Tibial nerve (tissue), 4 donors: ENCODE measurements around the gene LMNB1. TPM values are rescaled to one million over a fixed set of nuclear protein-coding genes. Genes with fewer than 3 reads are reported as not detected.
A peak's percentile ranks its signal among the peaks of the same experiment; 100 is the strongest.
"Not testable (repeated sequence)": the region's sequence is repeated elsewhere in the genome, so short reads cannot be mapped to it uniquely, and the experiment has no call there.

Experiments used
- DNase-seq, 2 donors: peaks; one replicate each; pipeline ENCODE4 v3.0.0-alpha.2; 2019; ENCODE audit warnings: low spot score in 2 of 2
- H3K27ac ChIP-seq, 4 donors: fragments of 200-600 bp; sonication (generic) in 3 of 4; one replicate each; pipeline ENCODE4 v1.5.1; 2017 to 2019; ENCODE audit warnings: mild to moderate bottlenecking in 1 of 4
- H3K27me3 ChIP-seq, 2 donors: fragments of 200-600 bp; sonication (generic) in 1 of 2; one replicate each; pipeline versions ENCODE4 v1.5.1 to v1.6.0; 2017 to 2019
- H3K36me3 ChIP-seq, 3 donors: fragments of 200-600 bp; sonication (generic); one replicate each; pipeline ENCODE4 v1.5.1; 2018 to 2019
- H3K4me1 ChIP-seq, 4 donors: fragments of 200-600 bp; sonication (generic) in 3 of 4; one replicate each; pipeline ENCODE4 v1.5.1; 2017 to 2019
- H3K4me3 ChIP-seq, 4 donors: fragments of 200-600 bp; sonication (generic) in 3 of 4; one replicate each; pipeline ENCODE4 v1.5.1; 2017 to 2019; ENCODE audit warnings: mild to moderate bottlenecking in 1 of 4, moderate library complexity in 1 of 4
- H3K9me3 ChIP-seq, 4 donors: fragments of 200-600 bp; sonication (generic) in 3 of 4; one replicate each; pipeline ENCODE4 v1.5.1; 2017 to 2019
- EP300 ChIP-seq, 2 donors: sonication (generic); formaldehyde crosslinking; IDR thresholded peaks; one replicate each; pipeline ENCODE4 v1.6.1; 2017; ENCODE audit warnings: antibody characterized with exemption in 2 of 2, mild to moderate bottlenecking in 1 of 2
- POLR2A ChIP-seq, 2 donors: fragments of 450-650 bp; IDR thresholded peaks; one replicate each; pipeline ENCODE4 v1.6.1; 2017; ENCODE audit warnings: antibody characterized with exemption in 2 of 2, mild to moderate bottlenecking in 2 of 2, moderate library complexity in 2 of 2
- WGBS, 2 donors: methylation state at CpG; one replicate each; pipeline ENCODE4 v1.1.5; 2018; 5-methylcytosine and 5-hydroxymethylcytosine counted together
- total RNA-seq, 4 donors: library from RNA; depleted of rRNA; stranded (reverse); fragments of >200 nt; gene quantifications; one replicate each; pipeline ENCODE4 v1.1.0, GENCODE V29; 2016
- TF ChIP-seq, protein P1 (sequence below), 5 experiments: fragments of 200-600 bp in 3 of 5; fragments of 450-650 bp in 2 of 5; sonication (generic) in 3 of 5; IDR thresholded peaks; one replicate each; pipeline ENCODE4 v1.5.1; 2016 to 2019; ENCODE audit warnings: antibody characterized with exemption in 5 of 5, mild to moderate bottlenecking in 3 of 5, moderate library complexity in 2 of 5

LMNB1 gene
- total RNA-seq, 4 donors from 2014 or later = 5.2 to 18.9 (median 12.0) TPM

DNA sequence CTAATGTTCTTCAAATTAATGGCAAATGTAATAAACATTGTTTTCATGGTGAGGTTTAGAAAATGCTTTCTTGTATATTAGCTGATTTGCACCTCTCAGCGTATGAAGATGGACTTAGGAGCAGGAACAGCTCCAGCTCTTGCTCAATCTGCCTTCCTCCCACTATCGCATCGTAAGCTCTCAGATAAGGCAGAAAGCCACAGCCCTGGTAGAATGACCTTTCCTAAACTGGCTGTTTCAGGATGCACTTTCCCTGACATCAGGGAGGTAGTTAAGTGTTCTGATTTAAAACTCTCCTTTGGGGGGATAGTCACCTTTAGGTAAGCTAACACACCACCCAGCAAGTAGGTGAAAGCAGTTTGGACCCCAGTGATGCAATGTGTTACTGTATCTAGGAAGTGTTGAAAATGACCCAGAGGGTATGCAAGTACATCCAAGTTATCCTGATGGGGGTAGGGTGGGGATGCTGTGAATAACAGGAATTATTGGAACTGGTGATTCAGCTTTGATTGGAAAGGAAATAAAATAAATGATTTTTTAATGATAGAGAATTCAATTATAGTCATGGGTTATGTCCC lies 72.3 kb downstream of the LMNB1 start:
- peak overlapping the region in 2 of 4 donors; percentile 22 to 84 for H3K27ac ChIP-seq
- peak in 1 of 2 donors; percentile 40 for DNase-seq

DNA sequence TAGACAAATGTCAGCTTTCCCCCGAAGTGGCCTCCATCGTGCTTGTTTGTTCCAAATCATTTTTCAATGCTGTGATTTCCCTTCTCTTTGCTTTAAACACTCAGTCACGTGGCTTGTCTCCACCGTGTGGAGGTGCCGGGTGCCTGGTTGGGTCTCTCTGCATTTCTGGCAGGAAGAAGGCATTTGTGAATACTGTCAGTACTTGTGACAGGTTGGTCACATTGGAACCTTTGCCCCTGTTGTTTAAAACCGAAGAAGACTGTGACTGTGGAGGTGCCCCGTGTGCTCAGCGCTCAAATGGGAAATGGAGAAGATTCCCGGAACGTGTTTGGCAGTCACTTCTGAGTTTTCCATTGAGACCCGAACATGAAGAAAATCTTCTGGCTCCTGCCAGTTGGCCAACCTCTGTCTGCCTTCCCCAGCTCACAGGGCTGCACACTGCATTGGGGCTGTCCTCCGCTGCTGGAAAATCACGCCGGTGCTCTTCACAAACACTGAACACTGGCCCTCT lies 74.6 kb downstream of the LMNB1 start:
- peak in 1 of 2 donors; percentile 45 for DNase-seq
- peak overlapping the region in 3 of 4 donors; percentile 41 to 56 (median 55) for H3K27ac ChIP-seq
- H3K9me3 ChIP-seq = no peaks in the 10 kb centered on the region
- no peaks in the 10 kb centered on the region for H3K27me3 ChIP-seq
- no peaks in the 10 kb centered on the region for H3K36me3 ChIP-seq
- peaks cover 0 to 39% (median 18%) of the 10 kb centered on the region in 4 donors for H3K4me1 ChIP-seq
- WGBS, 2 donors = 77 to 78% methylated on average over 14 of the region's 14 CpGs
- H3K4me3 ChIP-seq = no peak overlapping the region
- TF ChIP-seq, protein P1, sequence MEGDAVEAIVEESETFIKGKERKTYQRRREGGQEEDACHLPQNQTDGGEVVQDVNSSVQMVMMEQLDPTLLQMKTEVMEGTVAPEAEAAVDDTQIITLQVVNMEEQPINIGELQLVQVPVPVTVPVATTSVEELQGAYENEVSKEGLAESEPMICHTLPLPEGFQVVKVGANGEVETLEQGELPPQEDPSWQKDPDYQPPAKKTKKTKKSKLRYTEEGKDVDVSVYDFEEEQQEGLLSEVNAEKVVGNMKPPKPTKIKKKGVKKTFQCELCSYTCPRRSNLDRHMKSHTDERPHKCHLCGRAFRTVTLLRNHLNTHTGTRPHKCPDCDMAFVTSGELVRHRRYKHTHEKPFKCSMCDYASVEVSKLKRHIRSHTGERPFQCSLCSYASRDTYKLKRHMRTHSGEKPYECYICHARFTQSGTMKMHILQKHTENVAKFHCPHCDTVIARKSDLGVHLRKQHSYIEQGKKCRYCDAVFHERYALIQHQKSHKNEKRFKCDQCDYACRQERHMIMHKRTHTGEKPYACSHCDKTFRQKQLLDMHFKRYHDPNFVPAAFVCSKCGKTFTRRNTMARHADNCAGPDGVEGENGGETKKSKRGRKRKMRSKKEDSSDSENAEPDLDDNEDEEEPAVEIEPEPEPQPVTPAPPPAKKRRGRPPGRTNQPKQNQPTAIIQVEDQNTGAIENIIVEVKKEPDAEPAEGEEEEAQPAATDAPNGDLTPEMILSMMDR (IDR thresholded peaks at IDR 0.05) = no peak
- TF ChIP-seq EP300 (IDR thresholded peaks at IDR 0.05) (no peak), POLR2A (IDR thresholded peaks at IDR 0.05) (no peak)

More for the DNA sequence above, 72.3 kb downstream of the LMNB1 start:
- Histone ChIP-seq H3K27me3 (no peaks in the 10 kb centered on the region), H3K36me3 (no peaks in the 10 kb centered on the region), H3K9me3 (no peaks in the 10 kb centered on the region), H3K4me1 (peaks cover 0 to 51% (median 23%) of the 10 kb centered on the region in 4 donors), H3K4me3 (no peak overlapping the region)
- TF ChIP-seq EP300 (IDR thresholded peaks at IDR 0.05) = peak in 1 of 2 donors; percentile 27
- TF ChIP-seq POLR2A (IDR thresholded peaks at IDR 0.05) = no peak
- 53 to 57% methylated on average over 3 of the region's 3 CpGs for WGBS, 2 donors

DNA sequence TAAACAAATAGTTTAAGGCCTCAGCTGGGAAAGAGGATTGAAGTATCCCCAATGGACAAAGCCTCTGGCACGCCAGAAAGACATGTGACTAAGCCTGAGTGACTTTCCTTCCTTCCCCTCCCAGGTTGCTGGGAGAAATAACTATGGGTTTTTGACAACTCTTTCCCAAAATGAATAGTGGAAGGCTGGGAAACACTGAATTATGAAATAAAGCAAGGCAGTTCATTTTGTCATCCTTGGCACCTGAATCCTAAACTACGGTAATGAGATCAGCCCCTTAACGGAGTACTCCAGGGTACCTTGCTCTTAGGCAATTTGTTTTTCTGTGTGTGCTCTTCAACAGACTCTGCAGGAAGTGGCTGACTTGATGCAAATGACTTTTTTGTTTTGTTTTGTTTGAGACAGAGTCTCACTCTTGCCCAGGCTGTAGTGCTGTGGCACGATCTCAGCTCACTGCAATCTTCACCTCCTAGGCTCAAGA lies 75.2 kb downstream of the LMNB1 start:
- Histone ChIP-seq H3K27ac (peak overlapping the region in 3 of 4 donors; percentile 41 to 56 (median 55)), H3K36me3 (no peaks in the 10 kb centered on the region), H3K4me3 (no peak overlapping the region), H3K27me3 (no peaks in the 10 kb centered on the region), H3K9me3 (no peaks in the 10 kb centered on the region), H3K4me1 (peaks cover 0 to 33% (median 14%) of the 10 kb centered on the region in 4 donors)
- peak in 1 of 2 donors; percentile 38 for DNase-seq
- TF ChIP-seq, protein P1 (IDR thresholded peaks at IDR 0.05) = no peak
- TF ChIP-seq EP300 (IDR thresholded peaks at IDR 0.05) = peak in 1 of 2 donors; percentile 60
- WGBS, 2 donors = 56% methylated on average over 4 of the region's 4 CpGs

DNA sequence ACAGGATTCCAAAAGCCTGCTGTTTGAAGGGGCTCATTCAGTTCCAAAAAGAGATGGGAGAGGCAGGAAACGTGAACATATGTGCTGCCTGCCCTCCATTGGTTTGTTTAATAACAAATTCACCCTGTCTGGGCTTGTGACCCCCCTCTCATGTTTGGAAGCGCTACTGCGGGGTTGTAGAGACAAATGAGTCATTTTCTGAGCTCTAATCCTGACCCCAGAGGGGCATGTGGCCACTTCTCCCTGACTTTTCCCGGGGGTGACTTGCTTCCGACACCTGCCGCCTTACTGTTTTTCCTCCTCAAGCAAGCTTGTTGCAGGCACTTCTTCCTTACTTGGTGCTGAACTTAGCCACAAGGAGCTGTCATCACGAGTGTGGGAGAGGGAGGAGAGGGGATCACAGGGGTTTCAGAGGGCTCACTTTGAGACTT lies 75.9 kb downstream of the LMNB1 start:
- Histone ChIP-seq H3K27ac (peak overlapping the region in 2 of 4 donors; percentile 41 to 55), H3K9me3 (no peaks in the 10 kb centered on the region), H3K4me3 (no peak overlapping the region), H3K36me3 (no peaks in the 10 kb centered on the region), H3K4me1 (peaks cover 0 to 32% (median 11%) of the 10 kb centered on the region in 4 donors), H3K27me3 (no peaks in the 10 kb centered on the region)
- DNase-seq = no peak
- WGBS, 2 donors = 57 to 64% methylated on average over 7 of the region's 7 CpGs
- TF ChIP-seq, protein P1 (IDR thresholded peaks at IDR 0.05) = no peak
- no peak for TF ChIP-seq POLR2A (IDR thresholded peaks at IDR 0.05)
- TF ChIP-seq EP300 (IDR thresholded peaks at IDR 0.05) = no peak

DNA sequence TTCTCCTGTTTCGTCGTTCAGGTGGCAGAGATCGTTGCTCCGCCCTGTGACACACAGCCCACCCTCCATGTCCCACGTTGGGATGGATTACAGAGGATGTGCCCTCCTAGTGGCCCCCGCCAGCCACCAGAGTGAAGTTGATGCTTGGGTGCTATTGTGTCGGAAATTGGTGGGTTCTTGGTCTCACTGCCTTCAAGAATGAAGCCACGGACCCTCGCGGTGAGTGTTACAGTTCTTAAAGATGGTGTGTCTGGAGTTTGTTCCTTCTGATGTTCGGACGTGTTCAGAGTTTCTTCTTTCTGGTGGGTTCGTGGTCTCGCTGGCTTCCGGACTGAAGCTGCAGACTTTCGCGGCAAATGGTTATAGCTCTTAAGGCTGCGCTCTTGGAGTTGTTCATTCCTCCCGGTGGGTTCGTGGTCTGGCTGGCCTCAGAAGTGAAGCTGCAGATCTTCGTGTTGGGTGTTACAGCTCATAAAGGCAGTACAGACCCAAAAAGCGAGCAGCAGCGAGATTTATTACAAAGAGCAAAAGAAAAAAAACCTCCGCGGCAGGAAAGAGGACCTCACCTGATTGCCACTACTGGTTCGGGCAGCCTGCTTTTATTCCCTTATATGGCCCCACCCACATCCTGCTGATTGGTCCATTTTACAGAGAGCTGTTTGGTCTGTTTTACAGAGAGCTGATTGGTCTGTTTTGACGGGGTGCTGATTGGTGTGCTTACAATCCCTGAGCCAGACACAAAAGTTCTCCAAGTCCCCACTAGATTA lies 76.8 kb downstream of the LMNB1 start:
- not testable (repeated sequence) for H3K36me3 ChIP-seq, DNase-seq, H3K27me3 ChIP-seq, H3K9me3 ChIP-seq
- peak overlapping the region in 1 of 4 donors; percentile 21 for H3K4me3 ChIP-seq
- peaks cover 0 to 25% (median 6%) of the 10 kb centered on the region in 4 donors for H3K4me1 ChIP-seq
- H3K27ac ChIP-seq = peak overlapping the region in 1 of 4 donors; percentile 41
- 92 to 96% methylated on average over 27 of the region's 27 CpGs for WGBS, 2 donors
